Mesenchymal stem cell (in vitro differentiated cells and primary cell): ENCODE data around the gene ZFHX3.
A peak's percentile ranks its signal among the peaks of the same experiment; 100 is the strongest.

Source experiments
- DNase-seq: peaks from one replicate; pipeline ENCODE4 v3.0.0-alpha.2; 2013
- H2AFZ ChIP-seq: one replicate; pipeline ENCODE4 v1.6.1; 2013; ENCODE audit warnings: low read depth, mild to moderate bottlenecking, control low read depth, inconsistent platforms, low read length, moderate library complexity
- H2AK5ac ChIP-seq: 2 replicates; pipeline ENCODE4 v1.6.1; 2013; ENCODE audit warnings: low read length, moderate library complexity, mild to moderate bottlenecking, inconsistent platforms; ENCODE audit not compliant: severe bottlenecking
- H2BK120ac ChIP-seq: one replicate; pipeline ENCODE4 v1.6.1; 2013; ENCODE audit warnings: low read depth, mild to moderate bottlenecking, inconsistent platforms, low read length, moderate library complexity
- H2BK12ac ChIP-seq, 2 experiments: one replicate each; pipeline ENCODE4 v1.6.1; 2013; ENCODE audit warnings: inconsistent platforms in 2 of 2, low read length in 2 of 2, mild to moderate bottlenecking in 2 of 2, moderate library complexity in 2 of 2, control low read depth in 1 of 2
- H2BK15ac ChIP-seq: one replicate; pipeline ENCODE4 v1.6.1; 2013; ENCODE audit warnings: mild to moderate bottlenecking, low read depth, inconsistent platforms; ENCODE audit not compliant: poor library complexity, severe bottlenecking
- H2BK5ac ChIP-seq: 2 replicates; pipeline ENCODE4 v1.6.1; 2013; ENCODE audit warnings: low read depth, mild to moderate bottlenecking, low read length, control low read depth, inconsistent platforms; ENCODE audit not compliant: poor library complexity, severe bottlenecking
- H3K14ac ChIP-seq, 2 experiments: one replicate each; pipeline ENCODE4 v1.6.1; 2013; ENCODE audit warnings: inconsistent platforms in 2 of 2, low read length in 2 of 2, control low read depth in 1 of 2, mild to moderate bottlenecking in 1 of 2, moderate library complexity in 1 of 2
- H3K18ac ChIP-seq, 2 experiments: one replicate each; pipeline ENCODE4 v1.6.1; 2013; ENCODE audit warnings: inconsistent platforms in 2 of 2, low read length in 2 of 2, control low read depth in 1 of 2, low read depth in 1 of 2, mild to moderate bottlenecking in 1 of 2
- H3K23ac ChIP-seq, 2 experiments: one replicate each; pipeline ENCODE4 v1.6.1; 2013; ENCODE audit warnings: inconsistent platforms in 2 of 2, low read length in 2 of 2, mild to moderate bottlenecking in 2 of 2, moderate library complexity in 2 of 2, control low read depth in 1 of 2
- H3K27ac ChIP-seq: 2 replicates; pipeline ENCODE4 v1.5.1; 2013; ENCODE audit warnings: mild to moderate bottlenecking, moderate library complexity, low read length, control low read depth, inconsistent platforms; ENCODE audit not compliant: poor library complexity, severe bottlenecking
- H3K27me3 ChIP-seq, 2 experiments: 2 replicates each; pipeline versions ENCODE4 v1.6.1 to v1.7.0; 2013; ENCODE audit warnings: low read length in 2 of 2, mild to moderate bottlenecking in 2 of 2, moderate library complexity in 2 of 2, control low read depth in 1 of 2, inconsistent platforms in 1 of 2; ENCODE audit not compliant: control insufficient read depth in 1 of 2, insufficient read depth in 1 of 2
- H3K36me3 ChIP-seq, 2 experiments: 2 replicates each; pipeline versions ENCODE4 v1.6.1 to v1.7.0; 2013; ENCODE audit warnings: low read length in 2 of 2, control low read depth in 1 of 2, inconsistent platforms in 1 of 2, low read depth in 1 of 2, mild to moderate bottlenecking in 1 of 2; ENCODE audit not compliant: insufficient read depth in 2 of 2, control insufficient read depth in 1 of 2
- H3K4ac ChIP-seq, 2 experiments: one replicate each; pipeline ENCODE4 v1.6.1; 2013; ENCODE audit warnings: inconsistent platforms in 2 of 2, low read length in 2 of 2, mild to moderate bottlenecking in 2 of 2, moderate library complexity in 2 of 2, control low read depth in 1 of 2, low read depth in 1 of 2
- H3K4me1 ChIP-seq: 2 replicates; pipeline ENCODE4 v1.6.1; 2013; ENCODE audit warnings: low read depth, low read length, control low read depth; ENCODE audit not compliant: control insufficient read depth, insufficient read depth
- H3K4me2 ChIP-seq: 2 replicates; pipeline ENCODE4 v1.6.1; 2013; ENCODE audit warnings: low read length, mild to moderate bottlenecking, inconsistent platforms; ENCODE audit not compliant: poor library complexity, severe bottlenecking
- H3K4me3 ChIP-seq, 2 experiments: 2 replicates each; pipeline versions ENCODE4 v1.5.1 to v1.7.0; 2013; ENCODE audit warnings: low read length in 2 of 2, mild to moderate bottlenecking in 2 of 2, control low read depth in 1 of 2, low read depth in 1 of 2; ENCODE audit not compliant: insufficient read depth in 1 of 2
- H3K79me1 ChIP-seq: replicated peaks from 2 replicates; pipeline ENCODE4 v1.6.1; 2013; ENCODE audit warnings: mild to moderate bottlenecking, control low read depth, low read length, inconsistent platforms; ENCODE audit not compliant: poor library complexity, severe bottlenecking
- H3K9ac ChIP-seq: 2 replicates; pipeline ENCODE4 v1.7.0; 2013; ENCODE audit warnings: mild to moderate bottlenecking, low read length, moderate library complexity
- H3K9me3 ChIP-seq: 2 replicates; pipeline ENCODE4 v1.7.0; 2013; ENCODE audit warnings: mild to moderate bottlenecking, low read length; ENCODE audit not compliant: control insufficient read depth
- H4K8ac ChIP-seq: one replicate; pipeline ENCODE4 v1.6.1; 2013; ENCODE audit warnings: inconsistent platforms, mild to moderate bottlenecking, low read length, moderate library complexity
- H4K91ac ChIP-seq: one replicate; pipeline ENCODE4 v1.6.1; 2013; ENCODE audit warnings: mild to moderate bottlenecking, low read length, inconsistent platforms
- WGBS: methylation state at CpG from one replicate; pipeline ENCODE4 v1.1.7; 2013; ENCODE audit warnings: mixed read lengths; 5-methylcytosine and 5-hydroxymethylcytosine counted together

ZFHX3 gene

GRCh38 chr16:73028263-73028662, 19.7 kb downstream of the ZFHX3 start:
- Histone ChIP-seq H3K18ac (peak overlapping the region; percentile 2 to 70), H2AK5ac (no peak overlapping the region), H3K4me3 (no peak overlapping the region), H3K23ac (no peak overlapping the region), H3K4me1 (peaks cover 11% of the 10 kb centered on the region), H3K36me3 (peaks cover 0 to 9% of the 10 kb centered on the region in 2 experiments), H3K4me2 (no peak overlapping the region), H4K8ac (no peak overlapping the region), H2BK15ac (no peak overlapping the region), H2BK120ac (no peak overlapping the region), H3K14ac (no peak overlapping the region), H3K27ac (no peak overlapping the region), H2AFZ (no peak overlapping the region), H3K27me3 (no peaks in the 10 kb centered on the region), H3K9ac (no peak overlapping the region), H3K79me1 (peaks cover 53% of the 10 kb centered on the region), H2BK12ac (peak overlapping the region in 1 of 2 experiments; percentile 34), H3K4ac (no peak overlapping the region), H4K91ac (no peak overlapping the region), H3K9me3 (no peaks in the 10 kb centered on the region), H2BK5ac (no peak overlapping the region)
- DNase-seq, result no peak
- 84% methylated on average over 9 of the region's 9 CpGs for WGBS

DNA sequence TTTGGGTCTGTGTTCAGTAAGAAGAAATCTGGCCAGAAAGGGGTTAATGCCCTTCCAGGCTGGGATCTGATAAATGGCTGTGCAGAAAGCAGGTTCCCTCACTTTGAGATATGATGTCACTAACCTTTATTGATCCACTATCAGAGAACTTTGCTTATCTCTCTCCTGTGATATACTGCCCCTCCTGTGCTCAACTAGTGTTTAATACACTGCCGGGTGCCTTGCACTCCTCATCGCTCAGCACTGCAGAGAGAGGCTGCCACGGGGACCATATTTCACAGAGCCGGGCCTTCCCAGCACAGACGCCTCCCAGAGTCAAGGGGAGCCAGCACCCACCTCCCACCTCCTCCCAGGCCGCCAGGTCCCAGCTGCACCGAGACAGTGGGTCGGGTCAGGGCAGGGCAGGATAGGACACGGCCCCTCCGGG, 20.2 kb downstream of the ZFHX3 start:
- H4K8ac ChIP-seq, result no peak overlapping the region
- peak overlapping the region; percentile 57 for H2BK120ac ChIP-seq
- H3K4ac ChIP-seq, result peak overlapping the region in 1 of 2 experiments; percentile 52
- peaks cover 50% of the 10 kb centered on the region for H3K79me1 ChIP-seq
- no peaks in the 10 kb centered on the region for H3K9me3 ChIP-seq
- H3K4me1 ChIP-seq, result peaks cover 6% of the 10 kb centered on the region
- peaks cover 0 to 11% of the 10 kb centered on the region in 2 experiments for H3K36me3 ChIP-seq
- 56% methylated on average over 6 of the region's 10 CpGs for WGBS
- no peak overlapping the region for H2BK5ac ChIP-seq
- H3K27ac ChIP-seq, result no peak overlapping the region
- H3K4me2 ChIP-seq, result no peak overlapping the region
- H2BK12ac ChIP-seq, result no peak overlapping the region
- H2AK5ac ChIP-seq, result no peak overlapping the region
- H3K4me3 ChIP-seq, result no peak overlapping the region
- H4K91ac ChIP-seq, result peak overlapping the region; percentile 31
- no peak overlapping the region for H3K9ac ChIP-seq
- H2AFZ ChIP-seq, result no peak overlapping the region
- H3K23ac ChIP-seq, result no peak overlapping the region
- H3K14ac ChIP-seq, result no peak overlapping the region
- no peaks in the 10 kb centered on the region for H3K27me3 ChIP-seq
- H2BK15ac ChIP-seq, result peak overlapping the region; percentile 12
- no peak for DNase-seq
- peak overlapping the region in 1 of 2 experiments; percentile 24 for H3K18ac ChIP-seq

DNA sequence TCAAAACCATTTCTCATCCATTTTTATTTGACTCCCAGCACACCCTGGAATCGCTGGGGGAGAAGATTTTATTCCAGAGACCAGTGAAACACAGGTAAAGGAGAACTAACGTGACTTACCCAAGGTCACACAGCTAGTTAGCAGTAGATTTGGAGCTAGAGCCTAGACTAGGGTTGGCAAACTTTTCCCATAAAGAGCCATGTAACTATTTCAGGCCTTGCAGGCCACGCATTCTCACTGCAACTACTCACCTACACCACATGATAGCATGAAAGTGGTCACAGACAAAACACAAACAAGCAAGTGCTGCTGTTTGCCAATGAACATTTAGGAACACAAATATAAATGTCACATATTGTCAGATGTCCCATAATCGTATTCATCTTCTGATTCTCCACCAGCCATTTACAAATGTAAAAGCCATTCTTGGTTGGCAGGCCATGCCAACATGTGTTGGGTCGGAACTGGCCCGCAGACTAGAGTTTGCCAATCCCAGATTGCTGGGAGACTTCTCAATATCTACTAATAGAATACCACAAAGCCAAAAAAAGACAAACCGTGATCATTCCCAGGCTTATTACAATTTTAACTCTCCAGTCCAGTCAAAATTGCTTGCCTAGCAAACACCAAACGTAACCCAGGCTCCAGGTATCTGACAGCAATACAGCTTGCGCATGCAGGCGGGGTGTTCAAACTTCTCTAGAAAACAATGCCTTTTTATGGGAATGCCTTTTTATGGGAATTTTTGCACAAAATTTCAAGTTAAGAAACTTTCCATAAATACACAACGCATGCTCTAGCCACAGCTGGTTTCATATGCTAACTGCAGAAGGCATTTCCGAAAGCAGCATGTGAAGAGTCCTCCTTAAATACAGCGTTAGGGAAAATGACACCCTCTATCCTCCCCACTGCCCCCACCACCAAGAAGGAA, 20.9 kb downstream of the ZFHX3 start:
- WGBS, result 93% methylated on average over 13 of the region's 13 CpGs
- no peak overlapping the region for H3K4me2 ChIP-seq
- H3K18ac ChIP-seq, result peak overlapping the region in 1 of 2 experiments; percentile 59
- H3K4me1 ChIP-seq, result peaks cover 11% of the 10 kb centered on the region
- H2AK5ac ChIP-seq, result no peak overlapping the region
- H3K23ac ChIP-seq, result no peak overlapping the region
- DNase-seq, result no peak
- H4K8ac ChIP-seq, result no peak overlapping the region
- H3K27ac ChIP-seq, result no peak overlapping the region
- H3K4me3 ChIP-seq, result no peak overlapping the region
- peak overlapping the region; percentile 68 for H2BK15ac ChIP-seq
- H3K9me3 ChIP-seq, result no peaks in the 10 kb centered on the region
- no peaks in the 10 kb centered on the region for H3K27me3 ChIP-seq
- no peak overlapping the region for H2AFZ ChIP-seq
- H3K14ac ChIP-seq, result no peak overlapping the region
- no peak overlapping the region for H2BK5ac ChIP-seq
- H4K91ac ChIP-seq, result no peak overlapping the region
- H3K4ac ChIP-seq, result peak overlapping the region in 1 of 2 experiments; percentile 4
- H3K79me1 ChIP-seq, result peaks cover 46% of the 10 kb centered on the region
- no peak overlapping the region for H2BK120ac ChIP-seq
- H3K36me3 ChIP-seq, result peaks cover 0 to 11% of the 10 kb centered on the region in 2 experiments
- peak overlapping the region; percentile 15 to 47 for H2BK12ac ChIP-seq
- H3K9ac ChIP-seq, result no peak overlapping the region

DNA sequence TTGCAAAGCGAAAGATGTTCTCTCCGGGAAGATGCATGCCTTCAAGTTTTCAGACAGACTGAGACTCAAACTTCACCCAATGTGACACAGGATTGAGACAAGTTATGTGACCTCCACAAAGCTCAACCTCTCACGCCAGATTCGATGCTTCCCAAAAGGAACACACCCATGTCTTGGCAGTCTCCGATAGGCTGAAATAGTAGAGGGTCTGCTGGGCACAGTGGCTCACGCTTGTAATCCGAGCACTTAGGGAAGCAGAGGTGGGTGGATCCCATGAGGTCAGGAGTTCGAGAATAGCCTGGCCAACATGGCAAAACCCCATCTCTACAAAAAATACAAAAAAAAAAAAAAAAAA, 22.1 kb downstream of the ZFHX3 start:
- peak overlapping the region in 1 of 2 experiments; percentile 59 for H3K4me3 ChIP-seq
- no peak overlapping the region for H3K4ac ChIP-seq
- H3K79me1 ChIP-seq, result peaks cover 43% of the 10 kb centered on the region
- H3K36me3 ChIP-seq, result peaks cover 0 to 11% of the 10 kb centered on the region in 2 experiments
- no peak overlapping the region for H3K14ac ChIP-seq
- WGBS, result 21% methylated on average over 5 of the region's 8 CpGs
- H2BK12ac ChIP-seq, result peak overlapping the region in 1 of 2 experiments; percentile 43
- no peak overlapping the region for H3K4me2 ChIP-seq
- no peak overlapping the region for H4K8ac ChIP-seq
- no peaks in the 10 kb centered on the region for H3K27me3 ChIP-seq
- H2BK5ac ChIP-seq, result no peak overlapping the region
- H3K4me1 ChIP-seq, result peaks cover 11% of the 10 kb centered on the region
- no peak overlapping the region for H3K23ac ChIP-seq
- no peak overlapping the region for H2BK120ac ChIP-seq
- H3K9ac ChIP-seq, result peak overlapping the region; percentile 39
- H4K91ac ChIP-seq, result no peak overlapping the region
- H2AFZ ChIP-seq, result no peak overlapping the region
- no peak overlapping the region for H3K27ac ChIP-seq
- no peak overlapping the region for H2BK15ac ChIP-seq
- H3K9me3 ChIP-seq, result no peaks in the 10 kb centered on the region
- H3K18ac ChIP-seq, result peak overlapping the region in 1 of 2 experiments; percentile 77
- no peak overlapping the region for H2AK5ac ChIP-seq
- no peak for DNase-seq
